Posterior vena cava (tissue), 2 donors: ENCODE measurements around the gene CTSH. TPM values are rescaled to one million over a fixed set of nuclear protein-coding genes. Genes with fewer than 3 reads are reported as not detected.
A peak's percentile ranks its signal among the peaks of the same experiment; 100 is the strongest.
"Not testable (repeated sequence)": the region's sequence is repeated elsewhere in the genome, so short reads cannot be mapped to it uniquely, and the experiment has no call there.

Source experiments
- DNase-seq: peaks from one replicate; pipeline ENCODE4 v3.0.0-alpha.2; 2020; ENCODE audit warnings: low spot score
- intact Hi-C, 2 donors: fragments of 100-400 bp; cut with DNase I; formaldehyde crosslinking; loops; one replicate each; pipeline versions ENCODE4 v1.14.1 to v1.14.2; 2022 to 2023
- total RNA-seq, 2 donors: library from RNA; stranded (reverse); fragmentation: NEBNext Ultra II Directional; extraction: Animal tissue kit (Norgen Biotek cat#: 25700); gene quantifications; one replicate each; pipeline ENCODE4 v1.2.1, GENCODE V29; 2021
- donor health status: DM: yes; HTN: yes; CAD: no.
- donor health status: DM: yes; HTN: yes; CAD: no.

The CTSH gene
- total RNA-seq, 2 donors from 2014 or later = 40.0 to 129 TPM

- intact Hi-C loops = no loop called here
- DNase-seq = no peak
Measured at GRCh38 chr15:78873793-78874765, 70.8 kb downstream of the CTSH start.

GRCh38 chr15:78872972-78873792 lies 71.7 kb downstream of the CTSH start:
- intact Hi-C loops = no loop called here
- peak; percentile 94 for DNase-seq

GRCh38 chr15:78872155-78872971 lies 72.5 kb downstream of the CTSH start, which contains the start of gene MORF4L1:
Gene MORF4L1 (plus strand): TSS chr15:78872890. CDS start chr15:78873018, 128 bp downstream.
- peak; percentile 99 for DNase-seq
- intact Hi-C loops = no loop called here

GRCh38 chr15:78871483-78872127 lies 73.2 kb downstream of the CTSH start:
- DNase-seq = peak; percentile 30
- intact Hi-C loops = not testable (repeated sequence)

Other genes starting within 250 kb of the CTSH start
- gene ADAMTS7, start 133.6 kb downstream of the CTSH start, total RNA-seq = 1 to 10 TPM; 6.7 to 8.9 TPM
- 100 to 1,000 TPM; 311 to 339 TPM for gene MORF4L1, start 72.2 kb downstream of the CTSH start, total RNA-seq
- under 1 TPM; 0.09 to 0.10 TPM for gene RASGRF1, start 145.7 kb upstream of the CTSH start, total RNA-seq